RWPE1 (cell line): ENCODE results near the gene NOP14.

Experiments used
- CTCF ChIA-PET: fragments of 350-600 bp; sonication (Branson Sonifier 250); formaldehyde crosslinking; extraction: SDS; loops from one replicate; lab custom pipeline; 2021; lab: Yijun Ruan, JAX
- POLR2A ChIA-PET: fragments of 400-600 bp; formaldehyde crosslinking; extraction: SDS; loops from one replicate; lab custom pipeline; 2020; ENCODE audit warnings: antibody characterized with exemption; ENCODE audit not compliant: low non-redundant PET; lab: Yijun Ruan, JAX
- DNase-seq: peaks from one replicate; pipeline ENCODE4 v3.0.0; 2012; ENCODE audit warnings: low spot score
- H3K27ac ChIP-seq: fragments of 450-650 bp; 2 replicates; pipeline ENCODE4 v1.5.1; 2017
- TF ChIP-seq, protein P1 (sequence below): fragments of 450-650 bp; conservative IDR thresholded peaks from 2 replicates; pipeline ENCODE4 v1.5.1; 2017; ENCODE audit warnings: low read depth, mild to moderate bottlenecking

NOP14 gene

DNA sequence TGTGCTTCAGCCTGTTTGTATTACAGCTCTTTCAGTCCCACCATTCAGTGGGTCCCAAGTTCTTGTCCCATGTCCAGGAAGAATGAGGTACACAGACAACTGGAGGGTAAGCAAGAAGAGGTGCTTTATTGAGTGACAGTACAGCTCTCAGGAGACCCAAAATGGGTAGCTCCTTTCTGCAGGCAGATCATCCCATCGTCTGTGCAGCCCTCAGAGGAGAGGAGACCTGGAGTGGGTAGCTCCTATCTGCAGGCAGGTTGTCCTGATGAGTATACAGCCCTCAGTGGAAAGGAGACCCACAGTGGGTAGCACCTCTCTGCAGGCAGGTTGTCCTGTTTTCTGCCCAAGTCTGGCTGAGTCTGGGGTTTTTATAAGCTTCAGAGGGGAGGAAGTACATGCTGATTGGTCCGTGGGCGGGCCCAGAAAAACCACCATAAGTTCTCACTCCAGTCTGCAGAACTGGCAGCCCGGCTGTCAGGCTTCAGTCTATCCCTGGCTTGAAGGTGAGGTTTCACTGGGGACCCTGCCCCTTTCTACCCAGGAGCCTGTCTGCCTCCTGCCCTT is 18.1 kb upstream of the NOP14 start:
- no peak for DNase-seq
- TF ChIP-seq, protein P1, sequence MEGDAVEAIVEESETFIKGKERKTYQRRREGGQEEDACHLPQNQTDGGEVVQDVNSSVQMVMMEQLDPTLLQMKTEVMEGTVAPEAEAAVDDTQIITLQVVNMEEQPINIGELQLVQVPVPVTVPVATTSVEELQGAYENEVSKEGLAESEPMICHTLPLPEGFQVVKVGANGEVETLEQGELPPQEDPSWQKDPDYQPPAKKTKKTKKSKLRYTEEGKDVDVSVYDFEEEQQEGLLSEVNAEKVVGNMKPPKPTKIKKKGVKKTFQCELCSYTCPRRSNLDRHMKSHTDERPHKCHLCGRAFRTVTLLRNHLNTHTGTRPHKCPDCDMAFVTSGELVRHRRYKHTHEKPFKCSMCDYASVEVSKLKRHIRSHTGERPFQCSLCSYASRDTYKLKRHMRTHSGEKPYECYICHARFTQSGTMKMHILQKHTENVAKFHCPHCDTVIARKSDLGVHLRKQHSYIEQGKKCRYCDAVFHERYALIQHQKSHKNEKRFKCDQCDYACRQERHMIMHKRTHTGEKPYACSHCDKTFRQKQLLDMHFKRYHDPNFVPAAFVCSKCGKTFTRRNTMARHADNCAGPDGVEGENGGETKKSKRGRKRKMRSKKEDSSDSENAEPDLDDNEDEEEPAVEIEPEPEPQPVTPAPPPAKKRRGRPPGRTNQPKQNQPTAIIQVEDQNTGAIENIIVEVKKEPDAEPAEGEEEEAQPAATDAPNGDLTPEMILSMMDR: no peak
- no peak overlapping the region for H3K27ac ChIP-seq
- ChIA-PET POLR2A (no interaction called here), CTCF (interaction anchor here (0.6 kb wide), 1 partner anchor 57 kb away, joined by 5 read pairs; no protein-coding TSS in a partner anchor)

DNA sequence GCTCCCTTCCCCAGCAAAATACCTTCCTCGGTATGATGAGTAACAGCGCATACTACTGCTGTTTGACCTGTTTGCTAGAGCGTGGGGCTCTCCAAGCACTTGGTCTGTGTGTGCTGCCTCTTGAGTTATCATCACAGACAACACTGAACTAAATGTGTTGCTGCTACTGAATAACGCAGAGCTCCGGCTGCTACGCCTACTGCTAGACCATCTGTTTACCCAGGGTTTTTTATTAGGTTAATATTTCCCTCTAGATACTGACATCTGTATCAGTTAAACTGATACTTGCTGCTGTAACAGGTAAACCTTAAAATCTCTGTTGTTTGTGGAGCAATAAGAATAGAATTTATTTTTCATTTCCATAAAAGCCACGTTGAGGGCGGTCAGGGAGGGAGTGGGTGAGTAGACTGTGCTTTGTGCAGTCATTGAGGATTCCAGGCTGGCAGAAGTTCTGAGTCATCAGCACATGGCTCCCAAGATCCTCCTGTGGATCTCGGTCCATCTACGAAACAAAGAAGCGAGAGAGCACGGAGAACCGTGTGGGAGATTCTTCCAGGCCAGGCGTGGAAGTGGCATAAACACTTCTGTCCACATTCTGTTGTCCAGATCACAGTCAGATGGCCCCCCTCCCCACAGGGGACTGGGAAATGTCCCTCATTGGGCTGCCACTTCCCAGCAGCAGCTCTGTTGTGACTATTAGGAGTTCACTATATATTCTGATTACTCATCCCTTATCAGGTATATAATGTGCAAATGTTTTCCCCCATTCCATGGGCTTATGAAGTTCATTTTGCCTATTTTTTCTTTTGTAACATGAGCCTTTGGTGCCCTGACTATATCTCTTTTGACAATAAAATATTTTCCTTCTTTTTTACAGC is 14.2 kb upstream of the NOP14 start:
- peak; percentile 20 for DNase-seq
- H3K27ac ChIP-seq: no peak overlapping the region
- TF ChIP-seq, protein P1: no peak
- CTCF ChIA-PET: interaction anchor here (0.8 to 1.2 kb wide), 5 partner anchors 8 to 59 kb away, joined by 3 to 4 read pairs (median 4); no protein-coding TSS in a partner anchor
- POLR2A ChIA-PET: no interaction called here

DNA sequence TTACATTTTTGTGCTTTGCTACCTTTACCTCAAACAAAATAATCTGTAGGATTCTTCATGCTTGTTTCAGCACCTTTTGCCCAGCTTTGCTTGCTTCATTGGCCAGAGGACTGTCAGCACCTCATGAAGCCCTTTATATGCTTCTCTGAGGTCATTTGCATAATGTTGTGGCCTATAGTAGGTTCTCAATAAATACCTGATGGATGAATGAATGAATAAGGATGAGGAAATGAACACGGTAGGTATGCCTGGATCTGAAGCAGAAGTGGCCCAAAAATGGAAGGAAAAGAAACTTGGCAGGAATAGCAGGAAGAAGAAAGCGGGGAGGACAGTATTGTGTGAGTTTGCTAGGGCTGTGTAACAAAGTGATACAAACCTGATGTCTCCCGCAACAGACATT is 8.1 kb upstream of the NOP14 start:
- POLR2A ChIA-PET: no interaction called here

DNA sequence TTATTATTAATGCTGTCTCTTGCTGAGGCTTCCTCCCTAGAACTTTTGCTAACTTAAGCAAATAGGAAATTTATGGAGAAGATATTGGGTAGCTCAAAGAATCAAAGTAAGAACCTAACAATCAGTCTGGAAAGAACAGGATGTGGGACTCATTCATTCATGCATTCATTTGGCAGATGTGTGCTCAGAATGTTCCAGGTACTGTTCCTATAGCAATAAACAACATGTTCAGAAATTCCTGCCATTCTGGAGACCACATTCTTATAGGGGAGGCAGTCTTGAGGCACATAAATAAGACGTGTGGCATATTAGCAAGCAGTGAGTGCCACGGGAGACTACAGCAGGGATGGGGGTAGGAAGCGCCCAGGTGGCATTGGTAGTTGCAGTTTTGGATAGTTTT is 5.2 kb upstream of the NOP14 start:
- TF ChIP-seq, protein P1: no peak
- POLR2A ChIA-PET: no interaction called here
- DNase-seq: no peak
- H3K27ac ChIP-seq: no peak overlapping the region
- CTCF ChIA-PET: interaction anchor here (1.2 kb wide), 1 partner anchor 10 kb away, joined by 4 read pairs; no protein-coding TSS in a partner anchor

More for the DNA sequence above, 8.1 kb upstream of the NOP14 start:
- no peak for DNase-seq
- CTCF ChIA-PET: no interaction called here
- TF ChIP-seq, protein P1: no peak
- H3K27ac ChIP-seq: no peak overlapping the region

DNA sequence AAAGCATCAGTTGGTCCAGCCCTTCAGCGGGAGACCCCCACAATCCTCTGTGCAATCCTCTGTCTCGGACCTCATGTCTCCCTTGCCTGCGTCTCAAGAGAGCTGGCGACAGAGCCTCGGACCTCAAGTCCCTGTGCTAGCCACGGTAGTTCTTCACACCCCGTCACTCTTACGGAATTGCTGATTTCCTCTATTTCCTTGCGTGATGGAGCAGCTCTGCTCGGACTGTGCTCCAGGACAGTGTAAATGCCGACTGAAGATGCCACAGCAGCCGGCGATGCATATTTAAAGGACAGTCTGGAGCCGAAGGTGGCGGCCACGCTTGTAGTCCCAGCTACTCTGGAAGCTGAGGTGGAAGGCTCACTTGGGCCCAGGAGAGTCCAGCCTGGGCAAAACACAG is 2.1 kb upstream of the NOP14 start:
- ChIA-PET CTCF (no interaction called here), POLR2A (no interaction called here)
- TF ChIP-seq, protein P1: no peak
- no peak for DNase-seq
- H3K27ac ChIP-seq: no peak overlapping the region

DNA sequence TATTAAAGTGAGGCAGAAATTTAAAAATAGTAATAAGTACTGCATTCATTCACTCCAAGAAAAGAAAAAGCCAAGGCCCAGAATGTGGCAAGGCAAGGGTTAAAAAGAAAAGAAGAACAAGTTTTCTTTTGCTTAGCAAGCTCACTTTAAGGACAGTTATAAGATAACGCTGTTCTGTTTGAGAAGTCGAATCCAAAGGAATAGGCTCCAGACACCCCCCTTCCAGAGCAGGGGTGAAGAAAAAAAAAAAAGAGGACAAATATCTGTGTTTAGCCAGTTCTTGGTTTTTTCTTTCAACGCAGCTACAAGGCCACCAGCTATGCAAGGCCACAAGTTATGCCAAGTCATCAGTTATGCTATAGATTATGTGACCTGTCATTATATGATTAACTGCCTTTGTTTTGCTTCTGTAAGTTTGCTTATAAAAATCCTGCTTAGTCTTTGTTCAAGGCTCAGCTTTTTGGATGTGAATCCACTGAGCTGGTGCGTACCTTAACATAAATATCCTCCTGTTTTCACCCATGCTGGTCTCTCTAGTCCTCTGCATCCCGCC is 1.6 kb upstream of the NOP14 start:
- DNase-seq: no peak
- no peak overlapping the region for H3K27ac ChIP-seq
- ChIA-PET POLR2A (no interaction called here), CTCF (no interaction called here)
- TF ChIP-seq, protein P1: no peak
